Measurements from ENCODE around the gene VSTM5.

The VSTM5 gene

DNA sequence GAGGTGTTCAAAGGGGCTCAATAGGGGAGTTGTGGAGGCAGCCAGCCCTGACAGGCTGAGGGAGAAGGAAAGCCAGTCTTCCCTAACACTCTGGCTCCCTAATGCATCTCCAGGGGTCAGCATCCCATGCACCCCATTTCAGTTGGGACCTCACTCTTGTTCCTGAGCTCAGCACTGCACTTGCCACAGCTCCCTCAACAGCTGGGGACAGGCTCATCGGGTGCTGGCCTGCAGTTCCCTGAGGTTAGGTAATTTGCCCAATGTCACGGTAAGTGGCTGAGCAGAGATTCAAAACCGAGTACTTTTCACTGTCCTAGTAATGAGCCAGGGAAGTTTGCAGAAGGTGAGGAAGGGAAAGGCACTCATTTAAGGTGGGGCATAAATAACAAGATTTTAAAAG lies 20.8 kb downstream of the VSTM5 start:
- Histone ChIP-seq H3K4me3 (replicated peaks; ENCODE audit: insufficient read depth, low read length) (no peak overlapping the region), H3K27ac (replicated peaks) (no peak overlapping the region), H3K27me3 (ENCODE audit: insufficient read depth, poor library complexity, severe bottlenecking) (no peaks in the 10 kb centered on the region)
- DNase-seq (ENCODE audit: low read depth in 1 of 2, low spot score in 1 of 2) = no peak
- TF ChIP-seq POLR2AphosphoS5 (IDR thresholded peaks at IDR 0.05; ENCODE audit: low read depth) = no peak
- no peak for TF ChIP-seq REST (IDR thresholded peaks at IDR 0.05; ENCODE audit: insufficient replicate concordance, low read depth)
- TF ChIP-seq, protein P1, sequence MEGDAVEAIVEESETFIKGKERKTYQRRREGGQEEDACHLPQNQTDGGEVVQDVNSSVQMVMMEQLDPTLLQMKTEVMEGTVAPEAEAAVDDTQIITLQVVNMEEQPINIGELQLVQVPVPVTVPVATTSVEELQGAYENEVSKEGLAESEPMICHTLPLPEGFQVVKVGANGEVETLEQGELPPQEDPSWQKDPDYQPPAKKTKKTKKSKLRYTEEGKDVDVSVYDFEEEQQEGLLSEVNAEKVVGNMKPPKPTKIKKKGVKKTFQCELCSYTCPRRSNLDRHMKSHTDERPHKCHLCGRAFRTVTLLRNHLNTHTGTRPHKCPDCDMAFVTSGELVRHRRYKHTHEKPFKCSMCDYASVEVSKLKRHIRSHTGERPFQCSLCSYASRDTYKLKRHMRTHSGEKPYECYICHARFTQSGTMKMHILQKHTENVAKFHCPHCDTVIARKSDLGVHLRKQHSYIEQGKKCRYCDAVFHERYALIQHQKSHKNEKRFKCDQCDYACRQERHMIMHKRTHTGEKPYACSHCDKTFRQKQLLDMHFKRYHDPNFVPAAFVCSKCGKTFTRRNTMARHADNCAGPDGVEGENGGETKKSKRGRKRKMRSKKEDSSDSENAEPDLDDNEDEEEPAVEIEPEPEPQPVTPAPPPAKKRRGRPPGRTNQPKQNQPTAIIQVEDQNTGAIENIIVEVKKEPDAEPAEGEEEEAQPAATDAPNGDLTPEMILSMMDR (IDR thresholded peaks at IDR 0.05; ENCODE audit: insufficient read depth, low read length) = no peak
- TF ChIP-seq SPI1 (IDR thresholded peaks at IDR 0.05; ENCODE audit: borderline replicate concordance, low read depth) = no peak
- no peak for TF ChIP-seq GABPA (IDR thresholded peaks at IDR 0.05; ENCODE audit: low read depth)

GRCh38 chr11:93827363-93827762 lies 23.1 kb downstream of the VSTM5 start:
- TF ChIP-seq POLR2AphosphoS5 (IDR thresholded peaks at IDR 0.05; ENCODE audit: low read depth) = no peak
- TF ChIP-seq, protein P1 (IDR thresholded peaks at IDR 0.05; ENCODE audit: insufficient read depth, low read length) = no peak
- TF ChIP-seq REST (IDR thresholded peaks at IDR 0.05; ENCODE audit: insufficient replicate concordance, low read depth) = no peak
- TF ChIP-seq SPI1 (IDR thresholded peaks at IDR 0.05; ENCODE audit: borderline replicate concordance, low read depth) = no peak
- no peak for TF ChIP-seq GABPA (IDR thresholded peaks at IDR 0.05; ENCODE audit: low read depth)
- DNase-seq (ENCODE audit: low read depth in 1 of 2, low spot score in 1 of 2) = no peak

DNA sequence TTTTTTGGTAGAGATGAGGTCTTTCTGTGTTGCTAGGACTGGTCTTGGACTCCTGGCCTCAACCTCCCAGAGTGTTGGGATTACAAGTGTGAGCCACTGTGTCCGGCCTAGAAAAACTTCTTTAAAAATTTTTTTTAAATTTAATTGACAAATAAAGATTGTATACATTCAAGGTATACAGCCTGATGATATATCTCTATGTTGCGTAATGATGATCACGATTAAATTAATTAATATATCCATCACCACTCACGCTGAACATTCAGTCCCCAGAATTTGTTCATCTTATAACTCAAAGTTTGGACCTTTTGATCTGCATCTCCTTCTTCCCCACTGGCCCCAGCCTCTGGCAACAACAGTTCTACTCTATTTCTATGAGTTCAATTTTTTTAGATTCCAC lies 27.2 kb downstream of the VSTM5 start:
- Histone ChIP-seq H3K27me3 (ENCODE audit: insufficient read depth, poor library complexity, severe bottlenecking) (no peaks in the 10 kb centered on the region), H3K27ac (replicated peaks) (no peak overlapping the region), H3K4me3 (replicated peaks; ENCODE audit: insufficient read depth, low read length) (no peak overlapping the region)
- TF ChIP-seq, protein P1 (IDR thresholded peaks at IDR 0.05; ENCODE audit: insufficient read depth, low read length) = no peak
- no peak for DNase-seq (ENCODE audit: low read depth in 1 of 2, low spot score in 1 of 2)

More at GRCh38 chr11:93827363-93827762, 23.1 kb downstream of the VSTM5 start:
- no peaks in the 10 kb centered on the region for H3K27me3 ChIP-seq (ENCODE audit: insufficient read depth, poor library complexity, severe bottlenecking)
- H3K27ac ChIP-seq (replicated peaks) = no peak overlapping the region
- no peak overlapping the region for H3K4me3 ChIP-seq (replicated peaks; ENCODE audit: insufficient read depth, low read length)

DNA sequence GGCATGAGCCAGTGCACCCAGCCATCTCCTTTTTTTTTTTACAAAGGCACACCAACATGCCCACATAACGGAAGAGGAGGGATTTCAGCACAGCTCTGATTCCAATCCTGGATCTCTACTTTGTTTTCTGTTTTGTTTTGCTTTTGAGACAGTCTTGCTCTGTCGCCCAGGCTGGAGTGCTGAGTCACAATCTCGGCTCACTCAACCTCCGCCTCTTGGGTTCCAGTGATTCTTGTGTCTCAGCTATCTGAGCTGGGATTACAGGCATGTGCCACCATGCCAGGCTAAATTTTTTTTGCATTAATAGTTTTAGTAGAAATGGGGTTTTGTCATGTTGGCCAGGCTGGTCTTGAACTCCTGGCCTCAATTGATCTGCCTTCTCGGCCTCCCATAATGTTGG lies 28.1 kb downstream of the VSTM5 start:
- Histone ChIP-seq H3K4me3 (replicated peaks; ENCODE audit: insufficient read depth, low read length) (no peak overlapping the region), H3K27ac (replicated peaks) (no peak overlapping the region), H3K27me3 (ENCODE audit: insufficient read depth, poor library complexity, severe bottlenecking) (no peaks in the 10 kb centered on the region)
- TF ChIP-seq, protein P1 (IDR thresholded peaks at IDR 0.05; ENCODE audit: insufficient read depth, low read length) = no peak
- no peak for TF ChIP-seq SPI1 (IDR thresholded peaks at IDR 0.05; ENCODE audit: borderline replicate concordance, low read depth)
- no peak for TF ChIP-seq REST (IDR thresholded peaks at IDR 0.05; ENCODE audit: insufficient replicate concordance, low read depth)
- TF ChIP-seq GABPA (IDR thresholded peaks at IDR 0.05; ENCODE audit: low read depth) = no peak
- TF ChIP-seq POLR2AphosphoS5 (IDR thresholded peaks at IDR 0.05; ENCODE audit: low read depth) = no peak
- DNase-seq (ENCODE audit: low read depth in 1 of 2, low spot score in 1 of 2) = no peak

Data from HL-60 (cell line).